C4-2B (cell line): Measurements from ENCODE around the gene BAIAP3.
"Not testable (repeated sequence)": the region's sequence is repeated elsewhere in the genome, so short reads cannot be mapped to it uniquely, and the experiment has no call there.

Experiments
- H3K27ac ChIP-seq: fragments of 450-650 bp; 2 replicates; pipeline ENCODE4 v1.5.1; 2017
- CTCF ChIP-seq: fragments of 450-650 bp; conservative IDR thresholded peaks from 2 replicates; pipeline ENCODE4 v1.5.1; 2017; ENCODE audit warnings: mild to moderate bottlenecking
- ZFX ChIP-seq: fragments of 450-650 bp; IDR thresholded peaks from 2 replicates; pipeline ENCODE4 v1.6.1; 2017

BAIAP3 gene

GRCh38 chr16:1327619-1327947 is 5.9 kb upstream of the BAIAP3 start:
- TF ChIP-seq ZFX (no peak), CTCF (no peak)
- no peak overlapping the region for H3K27ac ChIP-seq

GRCh38 chr16:1328136-1328535 is 5.3 kb upstream of the BAIAP3 start:
- H3K27ac ChIP-seq = not testable (repeated sequence)

GRCh38 chr16:1328961-1329360 is 4.5 kb upstream of the BAIAP3 start:
- H3K27ac ChIP-seq = not testable (repeated sequence)

- TF ChIP-seq CTCF = peak; percentile 73
- TF ChIP-seq ZFX = no peak
These were observed 3.1 kb upstream of the BAIAP3 start for GRCh38 chr16:1330260-1330914.

GRCh38 chr16:1330931-1331711 is 2.3 kb upstream of the BAIAP3 start:
- TF ChIP-seq CTCF (peak; percentile 38), ZFX (no peak)
- peak overlapping the region; percentile 69 for H3K27ac ChIP-seq

More at GRCh38 chr16:1330260-1330914, 3.1 kb upstream of the BAIAP3 start:
- H3K27ac ChIP-seq = no peak overlapping the region

- TF ChIP-seq ZFX (no peak), CTCF (no peak)
- H3K27ac ChIP-seq = peak overlapping the region; percentile 69
These were observed 1.5 kb upstream of the BAIAP3 start for GRCh38 chr16:1331712-1332617.

- TF ChIP-seq CTCF (no peak), ZFX (no peak)
- H3K27ac ChIP-seq = peak overlapping the region; percentile 69; the same call in 1 of the 2 replicates
These were observed 762 bp upstream of the BAIAP3 start for GRCh38 chr16:1332618-1333148.
